ENCODE results near the gene KHDC4.

GRCh38 chr1:155934936-155935590 lies 850 bp upstream of the KHDC4 start:
- no peak for TF ChIP-seq CTCF (IDR thresholded peaks at IDR 0.05 in 4 of 5, conservative IDR thresholded peaks at IDR 0.05 in 1 of 5)
- no peak for TF ChIP-seq POLR2A (IDR thresholded peaks at IDR 0.05)
